Caco-2 (cell line): ENCODE data around the gene SVOPL. TPM values are rescaled to one million over a fixed set of nuclear protein-coding genes. Genes with fewer than 3 reads are reported as not detected.

Source experiments
- BruUV-seq: library from RNA; stranded (reverse); fragments of 400-500 nt; replicated peaks from 2 replicates; lab custom pipeline; 2021; lab: Mats Ljungman, UMichigan
- CTCF ChIA-PET: fragments of 300-600 bp; sonication (Branson Sonifier 250); formaldehyde crosslinking; loops from one replicate; lab custom pipeline; 2022; ENCODE audit warnings: antibody characterized with exemption; lab: Charles Lee
- POLR2A ChIA-PET: fragments of 300-600 bp; sonication (Branson Sonifier 250); formaldehyde crosslinking; loops from one replicate; lab custom pipeline; 2022; ENCODE audit warnings: antibody characterized with exemption; lab: Charles Lee
- DNase-seq, 2 experiments: peaks; one replicate each; pipeline versions ENCODE4 v3.0.0 to v3.0.0-alpha.2; 2020 to 2022
- H3K27me3 ChIP-seq: replicated peaks from 2 replicates; pipeline ENCODE4 v1.6.0; 2011; ENCODE audit warnings: low read length; ENCODE audit not compliant: control insufficient read depth, insufficient read depth
- H3K36me3 ChIP-seq: 2 replicates; pipeline ENCODE4 v1.5.1; 2011; ENCODE audit warnings: low read length; ENCODE audit not compliant: control insufficient read depth, insufficient read depth
- H3K4me1 ChIP-seq: fragments of 250-450 bp; sonication (Bioruptor Pico); 2 replicates; pipeline ENCODE4 v1.5.1; 2020; ENCODE audit warnings: mild to moderate bottlenecking
- H3K4me3 ChIP-seq: 2 replicates; pipeline ENCODE4 v1.5.1; 2011; ENCODE audit warnings: low read depth, mild to moderate bottlenecking, control low read depth, low read length
- H3K9me3 ChIP-seq: fragments of 250-450 bp; sonication (Bioruptor Pico); 2 replicates; pipeline ENCODE4 v1.5.1; 2020; ENCODE audit warnings: mild to moderate bottlenecking, moderate library complexity
- H3K27ac Mint-ChIP-seq: one replicate; pipeline ENCODE4 v1.8.0; 2022; ENCODE audit warnings: mixed read lengths; ENCODE audit not compliant: unreplicated experiment
- H3K27me3 Mint-ChIP-seq: one replicate; pipeline ENCODE4 v1.8.0; 2022; ENCODE audit warnings: mixed read lengths; ENCODE audit not compliant: insufficient read depth, unreplicated experiment
- H3K36me3 Mint-ChIP-seq: one replicate; pipeline ENCODE4 v1.8.0; 2022; ENCODE audit warnings: mild to moderate bottlenecking, mixed read lengths; ENCODE audit not compliant: insufficient read depth, unreplicated experiment
- H3K4me1 Mint-ChIP-seq: one replicate; pipeline ENCODE4 v1.8.0; 2022; ENCODE audit warnings: low read depth, mixed read lengths; ENCODE audit not compliant: unreplicated experiment
- H3K4me3 Mint-ChIP-seq: one replicate; pipeline ENCODE4 v1.8.0; 2022; ENCODE audit warnings: mild to moderate bottlenecking, moderate library complexity, mixed read lengths; ENCODE audit not compliant: unreplicated experiment
- H3K9me3 Mint-ChIP-seq: one replicate; pipeline ENCODE4 v1.8.0; 2022; ENCODE audit warnings: mixed read lengths; ENCODE audit not compliant: unreplicated experiment
- CTCF ChIP-seq, 2 experiments: fragments of 200-600 bp in 1 of 2; IDR thresholded peaks; 1 replicate in 1 of 2; 2 replicates in 1 of 2; pipeline versions ENCODE4 v1.5.1 to v1.8.0; 2011 to 2022; ENCODE audit warnings: antibody characterized with exemption in 1 of 2, control low read depth in 1 of 2, inconsistent platforms in 1 of 2, low read depth in 1 of 2, low read length in 1 of 2, mild to moderate bottlenecking in 1 of 2, moderate library complexity in 1 of 2; ENCODE audit not compliant: insufficient read depth in 1 of 2, severe bottlenecking in 1 of 2, unreplicated experiment in 1 of 2
- intact Hi-C: fragments of 100-400 bp; cut with micrococcal nuclease; formaldehyde crosslinking; loops from one replicate; pipeline ENCODE4 v1.10.0; 2022; ENCODE audit not compliant: unreplicated experiment
- total RNA-seq: library from RNA; stranded (reverse); gene quantifications from 2 replicates; pipeline ENCODE4 v1.2.3, GENCODE V29; 2022

SVOPL gene
- total RNA-seq, 1 experiment from 2014 or later = 0.27 TPM

DNA sequence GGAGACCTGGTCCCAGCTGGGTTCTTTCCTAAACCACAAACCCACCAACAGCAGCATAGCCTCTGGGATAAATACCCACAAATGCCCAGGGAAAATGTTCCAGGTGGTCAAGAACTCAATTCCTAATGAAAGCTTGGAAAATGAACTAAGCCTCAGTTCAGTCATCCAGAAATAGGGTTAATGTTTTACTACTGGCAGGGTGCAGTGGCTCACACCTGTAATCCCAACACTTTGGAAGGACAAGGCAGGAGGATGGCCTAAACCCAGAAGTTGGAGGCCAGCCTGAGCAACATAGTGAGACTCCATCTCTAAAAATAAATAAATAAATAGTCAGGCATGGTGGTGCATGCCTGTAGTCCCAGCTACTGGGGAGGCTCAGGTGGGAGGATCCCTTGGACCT, 82.2 kb downstream of the SVOPL start:
- POLR2A ChIA-PET = no interaction called here
- no peaks in the 10 kb centered on the region for H3K9me3 ChIP-seq
- H3K4me1 Mint-ChIP-seq = peaks cover 7% of the 10 kb centered on the region
- 0 out of 2 replicates have a peak, but pooled peaks cover 7% of the 10 kb centered on the region for H3K4me1 ChIP-seq
- CTCF ChIA-PET = no interaction called here
- H3K27me3 ChIP-seq = no peaks in the 10 kb centered on the region
- no peak for TF ChIP-seq CTCF (IDR thresholded peaks at IDR 0.05; ENCODE audit: insufficient read depth in 1 of 2, low read depth in 1 of 2, low read length in 1 of 2, severe bottlenecking in 1 of 2, unreplicated experiment in 1 of 2)
- no peak overlapping the region for H3K4me3 ChIP-seq
- H3K9me3 Mint-ChIP-seq = peaks cover 10% of the 10 kb centered on the region
- intact Hi-C loops = no loop called here
- H3K4me3 Mint-ChIP-seq = no peak overlapping the region
- no peak for DNase-seq
- no peak overlapping the region for H3K27ac Mint-ChIP-seq
- no peaks in the 10 kb centered on the region for H3K27me3 Mint-ChIP-seq
- BruUV-seq = no TSS peak
- no peaks in the 10 kb centered on the region for H3K36me3 ChIP-seq
- H3K36me3 Mint-ChIP-seq = no peaks in the 10 kb centered on the region

GRCh38 chr7:138618506-138618905, 82.7 kb downstream of the SVOPL start:
- Mint-ChIP-seq H3K9me3 (peaks cover 10% of the 10 kb centered on the region), H3K4me3 (no peak overlapping the region), H3K27ac (no peak overlapping the region), H3K36me3 (no peaks in the 10 kb centered on the region), H3K4me1 (peaks cover 7% of the 10 kb centered on the region), H3K27me3 (no peaks in the 10 kb centered on the region)
- POLR2A ChIA-PET = no interaction called here
- CTCF ChIA-PET = no interaction called here
- Histone ChIP-seq H3K27me3 (no peaks in the 10 kb centered on the region), H3K4me1 (0 out of 2 replicates have a peak, but pooled peaks cover 7% of the 10 kb centered on the region), H3K36me3 (no peaks in the 10 kb centered on the region), H3K4me3 (no peak overlapping the region), H3K9me3 (peaks cover 1% of the 10 kb centered on the region; the same call in 1 of the 2 replicates)
- no TSS peak for BruUV-seq
- DNase-seq = no peak
- intact Hi-C loops = no loop called here
- TF ChIP-seq CTCF (IDR thresholded peaks at IDR 0.05; ENCODE audit: insufficient read depth in 1 of 2, low read depth in 1 of 2, low read length in 1 of 2, severe bottlenecking in 1 of 2, unreplicated experiment in 1 of 2) = no peak

DNA sequence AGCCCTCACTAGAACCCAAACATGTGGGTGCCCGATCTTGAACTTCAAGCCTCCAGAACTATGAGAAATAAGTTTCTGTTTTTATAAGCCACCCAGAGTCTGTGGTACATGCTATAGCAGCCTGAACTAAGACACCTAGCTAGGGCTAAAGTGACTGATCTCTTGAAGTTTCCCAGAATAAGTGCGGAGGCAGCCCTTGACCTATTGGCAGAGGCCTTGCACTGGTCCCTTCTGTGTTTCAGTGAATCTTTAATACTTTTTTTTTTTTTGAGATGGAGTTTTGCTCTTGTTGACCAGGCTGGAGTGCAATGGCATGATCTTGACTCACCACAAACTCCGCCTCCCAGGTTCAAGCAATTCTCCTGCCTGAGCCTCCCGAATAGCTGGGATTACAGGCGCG, 85.1 kb downstream of the SVOPL start:
- Mint-ChIP-seq H3K4me3 (no peak overlapping the region), H3K9me3 (peaks cover 10% of the 10 kb centered on the region), H3K27me3 (no peaks in the 10 kb centered on the region), H3K36me3 (no peaks in the 10 kb centered on the region), H3K27ac (no peak overlapping the region), H3K4me1 (peaks cover 7% of the 10 kb centered on the region)
- Histone ChIP-seq H3K4me1 (peaks cover 11% of the 10 kb centered on the region; the same call in 1 of the 2 replicates), H3K4me3 (no peak overlapping the region), H3K9me3 (peaks cover 3% of the 10 kb centered on the region; the same call in 1 of the 2 replicates), H3K27me3 (no peaks in the 10 kb centered on the region), H3K36me3 (no peaks in the 10 kb centered on the region)
- ChIA-PET CTCF (no interaction called here), POLR2A (no interaction called here)
- intact Hi-C loops = no loop called here
- no peak for TF ChIP-seq CTCF (IDR thresholded peaks at IDR 0.05; ENCODE audit: insufficient read depth in 1 of 2, low read depth in 1 of 2, low read length in 1 of 2, severe bottlenecking in 1 of 2, unreplicated experiment in 1 of 2)
- BruUV-seq = no TSS peak
- DNase-seq = no peak
